ENCODE results near the gene PPP3CA.
A peak's percentile ranks its signal among the peaks of the same experiment; 100 is the strongest.

PPP3CA gene

GRCh38 chr4:101127176-101127790 lies 220.0 kb downstream of the PPP3CA start:
- Mint-ChIP-seq H3K27ac (no peak overlapping the region), H3K27me3 (ENCODE audit: low read depth) (no peaks in the 10 kb centered on the region), H3K4me3 (no peak overlapping the region), H3K4me1 (ENCODE audit: low read depth) (peaks cover 4% of the 10 kb centered on the region), H3K9me3 (peaks cover 7% of the 10 kb centered on the region), H3K36me3 (ENCODE audit: low read depth) (no peaks in the 10 kb centered on the region)
- no peak for DNase-seq (ENCODE audit: low spot score)

- no peak overlapping the region for H3K27ac Mint-ChIP-seq
- no peak for DNase-seq (ENCODE audit: low spot score)
- no peaks in the 10 kb centered on the region for H3K27me3 Mint-ChIP-seq (ENCODE audit: low read depth)
- peaks cover 7% of the 10 kb centered on the region for H3K9me3 Mint-ChIP-seq
- H3K36me3 Mint-ChIP-seq (ENCODE audit: low read depth): no peaks in the 10 kb centered on the region
- peaks cover 4% of the 10 kb centered on the region for H3K4me1 Mint-ChIP-seq (ENCODE audit: low read depth)
- no peak overlapping the region for H3K4me3 Mint-ChIP-seq
Observed at GRCh38 chr4:101126059-101126458, 221.3 kb downstream of the PPP3CA start.

- no peak for DNase-seq (ENCODE audit: low spot score)
- no peaks in the 10 kb centered on the region for H3K27me3 Mint-ChIP-seq (ENCODE audit: low read depth)
- H3K36me3 Mint-ChIP-seq (ENCODE audit: low read depth): no peaks in the 10 kb centered on the region
- no peak overlapping the region for H3K4me3 Mint-ChIP-seq
- peaks cover 6% of the 10 kb centered on the region for H3K9me3 Mint-ChIP-seq
- H3K4me1 Mint-ChIP-seq (ENCODE audit: low read depth): peaks cover 4% of the 10 kb centered on the region
- H3K27ac Mint-ChIP-seq: no peak overlapping the region
Observed at GRCh38 chr4:101125045-101125942, 222.0 kb downstream of the PPP3CA start.

- Mint-ChIP-seq H3K36me3 (ENCODE audit: low read depth) (no peaks in the 10 kb centered on the region), H3K4me1 (ENCODE audit: low read depth) (peaks cover 4% of the 10 kb centered on the region), H3K27me3 (ENCODE audit: low read depth) (no peaks in the 10 kb centered on the region), H3K9me3 (no peaks in the 10 kb centered on the region), H3K4me3 (no peak overlapping the region), H3K27ac (no peak overlapping the region)
- no peak for DNase-seq (ENCODE audit: low spot score)
Observed at GRCh38 chr4:101123231-101123630, 224.1 kb downstream of the PPP3CA start.

- H3K4me1 Mint-ChIP-seq (ENCODE audit: low read depth): peaks cover under 1% of the 10 kb centered on the region
- H3K27me3 Mint-ChIP-seq (ENCODE audit: low read depth): no peaks in the 10 kb centered on the region
- H3K9me3 Mint-ChIP-seq: no peaks in the 10 kb centered on the region
- H3K4me3 Mint-ChIP-seq: no peak overlapping the region
- H3K36me3 Mint-ChIP-seq (ENCODE audit: low read depth): no peaks in the 10 kb centered on the region
- H3K27ac Mint-ChIP-seq: no peak overlapping the region
- DNase-seq (ENCODE audit: low spot score): no peak
Observed at GRCh38 chr4:101122019-101122418, 225.3 kb downstream of the PPP3CA start.

- Mint-ChIP-seq H3K27me3 (ENCODE audit: low read depth) (no peaks in the 10 kb centered on the region), H3K27ac (no peak overlapping the region), H3K36me3 (ENCODE audit: low read depth) (no peaks in the 10 kb centered on the region), H3K4me1 (ENCODE audit: low read depth) (no peaks in the 10 kb centered on the region), H3K4me3 (no peak overlapping the region), H3K9me3 (no peaks in the 10 kb centered on the region)
- no peak for DNase-seq (ENCODE audit: low spot score)
Observed at GRCh38 chr4:101119141-101119540, 228.2 kb downstream of the PPP3CA start.

- Mint-ChIP-seq H3K9me3 (no peaks in the 10 kb centered on the region), H3K36me3 (ENCODE audit: low read depth) (no peaks in the 10 kb centered on the region), H3K27ac (no peak overlapping the region), H3K4me3 (no peak overlapping the region), H3K27me3 (ENCODE audit: low read depth) (no peaks in the 10 kb centered on the region), H3K4me1 (ENCODE audit: low read depth) (no peaks in the 10 kb centered on the region)
- no peak for DNase-seq (ENCODE audit: low spot score)
Observed at GRCh38 chr4:101118617-101119016, 228.7 kb downstream of the PPP3CA start.

- no peaks in the 10 kb centered on the region for H3K27me3 Mint-ChIP-seq (ENCODE audit: low read depth)
- no peaks in the 10 kb centered on the region for H3K4me1 Mint-ChIP-seq (ENCODE audit: low read depth)
- no peak overlapping the region for H3K27ac Mint-ChIP-seq
- no peaks in the 10 kb centered on the region for H3K36me3 Mint-ChIP-seq (ENCODE audit: low read depth)
- H3K9me3 Mint-ChIP-seq: no peaks in the 10 kb centered on the region
- DNase-seq (ENCODE audit: low spot score): no peak
- H3K4me3 Mint-ChIP-seq: no peak overlapping the region
Observed at GRCh38 chr4:101115887-101116286, 231.4 kb downstream of the PPP3CA start.

- DNase-seq (ENCODE audit: low spot score): no peak
- Mint-ChIP-seq H3K36me3 (ENCODE audit: low read depth) (no peaks in the 10 kb centered on the region), H3K4me1 (ENCODE audit: low read depth) (no peaks in the 10 kb centered on the region), H3K4me3 (no peak overlapping the region), H3K27me3 (ENCODE audit: low read depth) (no peaks in the 10 kb centered on the region), H3K9me3 (no peaks in the 10 kb centered on the region), H3K27ac (no peak overlapping the region)
Observed at GRCh38 chr4:101114936-101115372, 232.4 kb downstream of the PPP3CA start.

GRCh38 chr4:101104312-101105052 lies 242.8 kb downstream of the PPP3CA start:
- no peak overlapping the region for H3K27ac Mint-ChIP-seq
- peaks cover 2% of the 10 kb centered on the region for H3K36me3 Mint-ChIP-seq (ENCODE audit: low read depth)
- H3K4me1 Mint-ChIP-seq (ENCODE audit: low read depth): peaks cover 28% of the 10 kb centered on the region
- H3K9me3 Mint-ChIP-seq: no peaks in the 10 kb centered on the region
- no peak for DNase-seq (ENCODE audit: low spot score)
- no peaks in the 10 kb centered on the region for H3K27me3 Mint-ChIP-seq (ENCODE audit: low read depth)
- peak overlapping the region; percentile 58 for H3K4me3 Mint-ChIP-seq

- H3K27me3 Mint-ChIP-seq (ENCODE audit: low read depth): no peaks in the 10 kb centered on the region
- no peaks in the 10 kb centered on the region for H3K9me3 Mint-ChIP-seq
- H3K27ac Mint-ChIP-seq: peak overlapping the region; percentile 42
- peak overlapping the region; percentile 58 for H3K4me3 Mint-ChIP-seq
- H3K4me1 Mint-ChIP-seq (ENCODE audit: low read depth): peaks cover 28% of the 10 kb centered on the region
- peaks cover 2% of the 10 kb centered on the region for H3K36me3 Mint-ChIP-seq (ENCODE audit: low read depth)
- DNase-seq (ENCODE audit: low spot score): peak; percentile 8
Observed at GRCh38 chr4:101103381-101104142, 243.8 kb downstream of the PPP3CA start.

- Mint-ChIP-seq H3K4me1 (ENCODE audit: low read depth) (peaks cover 28% of the 10 kb centered on the region), H3K4me3 (no peak overlapping the region), H3K9me3 (no peaks in the 10 kb centered on the region), H3K36me3 (ENCODE audit: low read depth) (peaks cover 2% of the 10 kb centered on the region), H3K27me3 (ENCODE audit: low read depth) (no peaks in the 10 kb centered on the region), H3K27ac (no peak overlapping the region)
- DNase-seq (ENCODE audit: low spot score): no peak
Observed at GRCh38 chr4:101102114-101102742, 245.1 kb downstream of the PPP3CA start.

- H3K4me1 Mint-ChIP-seq (ENCODE audit: low read depth): peaks cover 28% of the 10 kb centered on the region
- no peak overlapping the region for H3K27ac Mint-ChIP-seq
- no peaks in the 10 kb centered on the region for H3K27me3 Mint-ChIP-seq (ENCODE audit: low read depth)
- no peak overlapping the region for H3K4me3 Mint-ChIP-seq
- no peaks in the 10 kb centered on the region for H3K9me3 Mint-ChIP-seq
- no peak for DNase-seq (ENCODE audit: low spot score)
- H3K36me3 Mint-ChIP-seq (ENCODE audit: low read depth): peaks cover 2% of the 10 kb centered on the region
Observed at GRCh38 chr4:101101072-101101471, 246.3 kb downstream of the PPP3CA start.

All from T-helper 2 cell treated with Interferon-gamma antibody and Interleukin-4, amounts not matched to agents 5 μg/mL and 100 μg/mL, for 36 hours (primary cell).